ENCODE data around the gene ATP11A. TPM values are rescaled to one million over a fixed set of nuclear protein-coding genes. Genes with fewer than 3 reads are reported as not detected.

The ATP11A gene
- total RNA-seq (2022) (41.2 and 42.7 TPM in 2 replicates), Bru-seq, nascent RNA (percentile 59 among the genes with signal in this experiment), BruChase-seq, experiment 1, labeled RNA remaining after a 6-hour chase (percentile 64 among the genes with signal in this experiment), BruChase-seq, experiment 2, labeled RNA remaining after a 2-hour chase (percentile 57 among the genes with signal in this experiment)
- long read RNA-seq, transcript ATP11A-217 (1 exons, 3,542 nt) = major isoform, 13 of 26 reads
- long read RNA-seq, partial matches to known transcripts = 10 of 26 reads
- long read RNA-seq, other reads (novel, unspliced or antisense) = 3 of 26 reads

DNA sequence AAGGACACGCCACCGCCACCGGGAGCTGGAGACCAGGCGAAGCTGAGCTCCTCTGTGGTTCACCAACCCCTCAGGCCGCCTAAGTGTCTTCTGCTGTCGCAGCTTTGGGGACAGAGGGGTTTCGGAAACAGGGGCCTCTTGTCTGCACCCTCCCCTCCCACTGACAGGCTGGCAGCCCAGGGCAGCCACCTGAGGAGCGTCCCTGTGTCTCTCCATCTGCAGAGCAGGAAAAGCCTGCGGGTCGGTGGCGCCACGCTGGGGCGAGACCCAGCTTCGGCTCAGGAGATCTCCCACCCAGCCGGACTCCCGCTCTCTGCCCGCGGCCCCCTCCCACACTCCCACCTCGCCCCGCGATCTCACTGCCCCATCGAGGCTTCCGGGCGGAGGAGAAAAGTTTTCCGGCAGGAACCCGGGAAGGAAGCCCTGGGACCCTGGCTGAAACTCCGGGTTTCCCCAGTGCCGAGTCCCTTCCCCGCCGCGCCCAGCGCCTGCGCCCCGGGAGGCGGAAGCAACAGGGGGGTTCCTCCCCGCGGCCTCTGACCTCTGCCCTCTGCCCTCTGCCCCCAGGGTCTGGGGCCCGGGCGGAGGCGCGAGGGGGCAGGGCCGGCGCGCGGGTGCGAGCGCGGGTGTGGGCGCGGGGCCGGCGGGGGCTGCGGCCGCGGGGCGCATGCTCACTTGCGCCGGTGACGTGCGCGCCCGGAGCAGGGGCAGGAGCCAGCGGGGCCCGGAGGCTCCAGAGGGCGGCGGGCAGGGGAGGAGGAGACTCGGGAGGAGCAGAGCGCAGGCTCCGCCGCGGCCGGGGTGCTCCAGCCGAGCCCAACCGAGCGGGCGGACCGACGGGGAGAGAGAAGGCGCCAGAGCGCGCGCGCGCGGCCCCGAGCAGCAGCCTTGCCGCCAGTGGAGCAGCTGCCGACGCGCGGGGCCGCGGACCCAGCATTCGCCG lies at the start of gene ATP11A:
ATP11A (plus strand) TSS at position 736 of the 943 bp plus-strand sequence. CDS start 379 bp downstream, outside the sequence.
- ChIA-PET POLR2A (interaction anchor here (1.3 to 1.8 kb wide), 4 partner anchors 22 to 102 kb away, joined by 3 to 10 read pairs (median 4); no protein-coding TSS in a partner anchor), CTCF (no interaction called here)
- Mint-ChIP-seq H3K36me3 (ENCODE audit: insufficient read depth, unreplicated experiment) (no peaks in the 10 kb centered on the region), H3K27me3 (ENCODE audit: insufficient read depth, unreplicated experiment) (no peaks in the 10 kb centered on the region), H3K27ac (ENCODE audit: low read depth, unreplicated experiment) (peak within 1 kb of the TSS; percentile 84), H3K4me3 (ENCODE audit: unreplicated experiment) (peak within 1 kb of the TSS; percentile 85), H3K4me1 (ENCODE audit: insufficient read depth, unreplicated experiment) (peaks cover 27% of the 10 kb centered on the region), H3K9me3 (ENCODE audit: unreplicated experiment) (no peaks in the 10 kb centered on the region)
- intact Hi-C loops (cut with micrococcal nuclease) = loop anchor here (2.0 kb wide), 1 partner anchor 185 kb away; no protein-coding TSS in a partner anchor
- peak; percentile 85 for DNase-seq (ENCODE audit: unreplicated experiment)
- TF ChIP-seq, protein P1, sequence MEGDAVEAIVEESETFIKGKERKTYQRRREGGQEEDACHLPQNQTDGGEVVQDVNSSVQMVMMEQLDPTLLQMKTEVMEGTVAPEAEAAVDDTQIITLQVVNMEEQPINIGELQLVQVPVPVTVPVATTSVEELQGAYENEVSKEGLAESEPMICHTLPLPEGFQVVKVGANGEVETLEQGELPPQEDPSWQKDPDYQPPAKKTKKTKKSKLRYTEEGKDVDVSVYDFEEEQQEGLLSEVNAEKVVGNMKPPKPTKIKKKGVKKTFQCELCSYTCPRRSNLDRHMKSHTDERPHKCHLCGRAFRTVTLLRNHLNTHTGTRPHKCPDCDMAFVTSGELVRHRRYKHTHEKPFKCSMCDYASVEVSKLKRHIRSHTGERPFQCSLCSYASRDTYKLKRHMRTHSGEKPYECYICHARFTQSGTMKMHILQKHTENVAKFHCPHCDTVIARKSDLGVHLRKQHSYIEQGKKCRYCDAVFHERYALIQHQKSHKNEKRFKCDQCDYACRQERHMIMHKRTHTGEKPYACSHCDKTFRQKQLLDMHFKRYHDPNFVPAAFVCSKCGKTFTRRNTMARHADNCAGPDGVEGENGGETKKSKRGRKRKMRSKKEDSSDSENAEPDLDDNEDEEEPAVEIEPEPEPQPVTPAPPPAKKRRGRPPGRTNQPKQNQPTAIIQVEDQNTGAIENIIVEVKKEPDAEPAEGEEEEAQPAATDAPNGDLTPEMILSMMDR (IDR thresholded peaks at IDR 0.05; ENCODE audit: unreplicated experiment) = no peak
- BruUV-seq (replicated peaks) = no TSS peak

GRCh38 chr13:112641456-112642089 lies 48.3 kb upstream of the ATP11A start:
- intact Hi-C loops (cut with micrococcal nuclease) = no loop called here
- no peak overlapping the region for H3K27ac Mint-ChIP-seq (ENCODE audit: low read depth, unreplicated experiment)
- no TSS peak for BruUV-seq (replicated peaks)
- TF ChIP-seq, protein P1 (IDR thresholded peaks at IDR 0.05; ENCODE audit: unreplicated experiment) = no peak
- no peaks in the 10 kb centered on the region for H3K4me1 Mint-ChIP-seq (ENCODE audit: insufficient read depth, unreplicated experiment)
- ChIA-PET POLR2A (no interaction called here), CTCF (interaction anchor here (0.9 kb wide), 1 partner anchor 228 kb away, joined by 5 read pairs; no protein-coding TSS in a partner anchor)
- no peaks in the 10 kb centered on the region for H3K36me3 Mint-ChIP-seq (ENCODE audit: insufficient read depth, unreplicated experiment)
- H3K27me3 Mint-ChIP-seq (ENCODE audit: insufficient read depth, unreplicated experiment) = peaks cover 4% of the 10 kb centered on the region
- H3K9me3 Mint-ChIP-seq (ENCODE audit: unreplicated experiment) = no peaks in the 10 kb centered on the region
- DNase-seq (ENCODE audit: unreplicated experiment) = no peak
- no peak overlapping the region for H3K4me3 Mint-ChIP-seq (ENCODE audit: unreplicated experiment)

DNA sequence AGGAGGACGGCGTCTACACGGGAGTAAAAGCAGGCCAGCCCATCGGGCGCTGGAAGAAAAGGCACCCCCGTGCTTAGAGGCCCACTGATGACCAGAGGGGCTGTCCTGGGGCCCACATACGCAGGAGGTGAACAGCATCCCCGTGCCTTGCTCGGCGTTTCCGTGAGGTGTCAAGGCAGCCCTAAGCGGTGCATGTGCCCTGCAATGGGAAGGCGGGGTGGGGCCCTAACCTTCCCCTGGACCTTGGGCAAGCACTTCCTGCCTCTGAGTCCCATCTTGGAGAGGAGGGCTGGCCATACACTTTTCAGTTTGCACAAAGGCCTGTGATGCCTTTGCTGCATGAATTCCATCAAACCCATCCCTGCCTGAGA lies 47.8 kb upstream of the ATP11A start:
- no peaks in the 10 kb centered on the region for H3K27me3 Mint-ChIP-seq (ENCODE audit: insufficient read depth, unreplicated experiment)
- CTCF ChIA-PET = no interaction called here
- no peaks in the 10 kb centered on the region for H3K4me1 Mint-ChIP-seq (ENCODE audit: insufficient read depth, unreplicated experiment)
- TF ChIP-seq, protein P1 (IDR thresholded peaks at IDR 0.05; ENCODE audit: unreplicated experiment) = no peak
- H3K9me3 Mint-ChIP-seq (ENCODE audit: unreplicated experiment) = no peaks in the 10 kb centered on the region
- POLR2A ChIA-PET = no interaction called here
- no peak overlapping the region for H3K4me3 Mint-ChIP-seq (ENCODE audit: unreplicated experiment)
- H3K36me3 Mint-ChIP-seq (ENCODE audit: insufficient read depth, unreplicated experiment) = no peaks in the 10 kb centered on the region
- no peak for DNase-seq (ENCODE audit: unreplicated experiment)
- intact Hi-C loops (cut with micrococcal nuclease) = no loop called here
- no peak overlapping the region for H3K27ac Mint-ChIP-seq (ENCODE audit: low read depth, unreplicated experiment)
- BruUV-seq (replicated peaks) = no TSS peak

Measured in MCF 10A (cell line).